ENCODE results near the gene DGKI.

Gene DGKI

DNA sequence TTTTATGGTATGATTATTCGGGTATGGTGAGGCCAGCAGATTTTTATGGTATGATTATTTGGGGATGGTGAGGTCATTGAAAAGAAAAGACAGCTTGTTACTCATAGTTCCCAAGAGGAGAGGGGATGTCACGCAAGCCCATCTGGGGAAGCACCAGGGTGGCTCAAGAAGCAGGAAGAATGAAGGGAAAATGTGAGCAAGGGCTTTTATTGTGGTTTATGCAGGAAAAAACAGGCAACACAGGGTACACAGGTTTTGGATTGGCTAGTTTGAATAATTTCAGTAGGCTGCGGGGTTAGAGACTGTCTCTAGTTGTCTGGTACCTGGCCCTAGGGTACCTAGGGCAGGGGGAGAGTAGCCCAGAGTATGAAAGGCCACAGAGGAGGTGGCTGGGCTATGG is 26.8 kb upstream of the DGKI start:
- DNase-seq (ENCODE audit: insufficient read length, low spot score) (no peak), FAIRE-seq (no peak)

- DNase-seq (ENCODE audit: insufficient read length, low spot score) = no peak
- FAIRE-seq = no peak
Measured at GRCh38 chr7:137871170-137871915, 24.6 kb upstream of the DGKI start.

- DNase-seq (ENCODE audit: insufficient read length, low spot score) = no peak
- no peak for FAIRE-seq
Measured at GRCh38 chr7:137870684-137871083, 23.9 kb upstream of the DGKI start.

DNA sequence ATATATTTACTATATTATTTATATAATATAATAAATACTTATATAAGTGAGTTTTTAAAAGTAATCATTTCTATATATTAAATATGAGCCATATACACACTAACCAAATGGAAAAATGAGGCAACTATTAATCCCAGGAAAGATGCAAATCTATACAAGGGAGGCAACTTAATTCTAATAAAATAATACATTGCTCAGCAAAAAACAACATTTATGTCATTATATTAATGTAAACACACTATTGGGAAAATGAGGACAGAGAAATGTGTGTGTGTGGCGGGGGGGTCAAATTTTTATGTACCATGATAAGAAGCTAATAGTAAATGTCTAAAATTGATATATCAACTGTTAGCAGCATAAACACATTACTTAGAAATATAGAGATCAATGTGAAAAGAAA is 23.3 kb upstream of the DGKI start:
- DNase-seq (ENCODE audit: insufficient read length, low spot score) (no peak), FAIRE-seq (no peak)

GRCh38 chr7:137869260-137869659 is 22.5 kb upstream of the DGKI start:
- FAIRE-seq (no peak), DNase-seq (ENCODE audit: insufficient read length, low spot score) (no peak)

DNA sequence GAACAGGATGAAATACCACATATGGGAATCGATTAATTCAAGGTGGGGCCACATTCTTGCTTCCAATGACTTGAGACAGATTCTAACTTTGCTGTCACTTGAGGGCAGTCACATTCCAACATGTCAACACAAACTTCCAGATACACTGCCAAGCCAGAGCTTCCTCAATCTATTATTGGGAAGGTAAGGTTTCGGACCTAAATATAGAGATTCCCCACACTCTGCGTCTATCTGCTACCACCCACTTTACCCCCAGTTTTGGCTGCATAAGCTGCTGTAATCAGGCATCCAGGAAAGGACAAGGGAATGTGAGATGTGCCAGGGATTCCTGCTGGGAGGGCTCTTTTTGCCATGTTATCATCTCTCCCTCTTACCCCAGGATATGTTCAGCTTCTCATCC is 20.5 kb upstream of the DGKI start:
- DNase-seq (ENCODE audit: insufficient read length, low spot score) (no peak), FAIRE-seq (no peak)

- FAIRE-seq = no peak
- no peak for DNase-seq (ENCODE audit: insufficient read length, low spot score)
Measured at GRCh38 chr7:137865764-137866163, 19.0 kb upstream of the DGKI start.

DNA sequence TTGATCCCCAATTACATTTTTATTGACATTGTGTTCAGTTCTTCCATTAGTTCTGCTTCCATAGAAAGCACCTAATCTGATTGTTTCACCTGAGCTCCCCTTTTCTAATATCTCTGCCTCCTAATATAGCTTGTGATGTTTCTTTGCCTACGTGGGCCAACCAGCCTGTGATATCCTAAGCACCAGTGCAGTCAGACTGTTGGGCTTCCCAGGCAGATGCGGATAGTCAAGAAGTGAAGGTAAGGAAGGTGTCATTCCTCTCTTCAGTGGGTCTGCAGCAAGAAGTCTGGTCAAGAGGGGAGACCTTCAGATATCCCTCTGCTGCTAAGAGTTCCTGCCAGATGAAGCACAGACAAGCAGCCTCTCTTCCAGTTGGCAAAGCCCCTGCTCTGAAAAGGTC is 16.2 kb upstream of the DGKI start:
- no peak for FAIRE-seq
- DNase-seq (ENCODE audit: insufficient read length, low spot score) = no peak

- FAIRE-seq (no peak), DNase-seq (ENCODE audit: insufficient read length, low spot score) (no peak)
Measured at GRCh38 chr7:137862358-137862757, 15.6 kb upstream of the DGKI start.

DNA sequence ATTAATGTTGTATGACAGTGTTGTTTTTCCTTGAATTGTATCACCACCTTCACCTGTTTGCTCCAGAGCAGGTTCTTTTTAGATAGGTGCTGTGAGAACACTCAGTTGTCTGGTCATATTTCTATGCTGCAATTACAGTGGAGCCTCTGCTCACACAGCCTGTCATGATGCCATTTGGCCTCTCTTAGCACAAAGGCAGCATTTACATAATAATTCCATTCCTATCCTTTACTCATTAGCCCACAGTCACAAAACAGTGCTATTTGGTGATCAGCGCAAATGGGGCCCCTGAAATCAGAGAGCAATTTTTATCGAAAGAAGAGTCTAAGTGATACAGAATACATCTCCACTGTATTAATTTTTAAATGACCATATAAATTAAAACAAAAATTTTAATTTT is 13.8 kb upstream of the DGKI start:
- FAIRE-seq (no peak), DNase-seq (ENCODE audit: insufficient read length, low spot score) (no peak)

GRCh38 chr7:137853053-137853452 is 6.3 kb upstream of the DGKI start:
- FAIRE-seq = no peak
- no peak for DNase-seq (ENCODE audit: insufficient read length, low spot score)

- no peak for DNase-seq (ENCODE audit: insufficient read length, low spot score)
Measured at GRCh38 chr7:137852108-137852507, 5.3 kb upstream of the DGKI start.

DNA sequence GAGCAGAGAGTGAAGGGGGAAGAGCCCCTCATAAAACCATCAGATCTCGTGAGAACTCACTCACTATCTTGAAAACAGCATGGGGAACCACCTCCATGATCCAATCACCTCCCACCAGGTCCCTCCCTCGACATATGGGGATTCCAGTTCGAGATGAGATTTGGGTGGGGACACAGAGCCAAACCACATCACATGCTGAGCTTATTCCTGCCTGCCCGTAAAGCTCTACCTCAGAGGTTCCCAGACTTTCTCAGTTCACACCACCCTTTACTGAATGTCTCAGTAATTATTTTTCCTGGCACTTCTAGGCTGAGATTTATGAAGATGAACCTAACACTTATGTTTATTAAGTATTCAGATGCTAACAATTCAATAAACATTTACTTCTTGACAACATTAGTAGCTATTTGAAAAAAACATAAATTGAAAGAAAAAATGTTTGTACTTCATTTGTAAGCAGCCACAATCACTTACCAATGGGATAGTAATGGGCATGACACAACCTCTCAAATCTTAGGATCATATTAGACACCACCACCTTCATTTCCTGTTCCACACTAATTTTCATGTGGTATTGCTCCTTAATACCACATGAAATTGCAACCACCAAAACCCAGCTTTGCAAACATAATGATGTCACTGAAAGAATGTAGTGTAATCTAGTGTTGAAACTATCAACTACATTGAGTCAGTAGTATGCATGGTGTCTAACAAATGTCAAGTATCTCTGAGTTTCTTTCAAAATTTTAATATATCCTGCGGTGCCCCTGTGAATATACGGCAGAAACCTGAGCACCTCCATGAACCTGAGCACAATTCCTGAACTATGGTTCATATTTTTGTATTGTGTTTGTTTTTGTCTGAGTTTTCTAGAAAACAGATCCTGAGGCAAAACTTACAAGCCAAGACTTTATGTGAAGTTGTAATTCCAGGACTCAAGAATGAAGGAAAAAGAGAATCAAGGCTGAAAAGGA is 4.5 kb upstream of the DGKI start:
- DNase-seq (ENCODE audit: insufficient read length, low spot score) (no peak), FAIRE-seq (no peak)

More at GRCh38 chr7:137852108-137852507, 5.3 kb upstream of the DGKI start:
- no peak for FAIRE-seq

DNA sequence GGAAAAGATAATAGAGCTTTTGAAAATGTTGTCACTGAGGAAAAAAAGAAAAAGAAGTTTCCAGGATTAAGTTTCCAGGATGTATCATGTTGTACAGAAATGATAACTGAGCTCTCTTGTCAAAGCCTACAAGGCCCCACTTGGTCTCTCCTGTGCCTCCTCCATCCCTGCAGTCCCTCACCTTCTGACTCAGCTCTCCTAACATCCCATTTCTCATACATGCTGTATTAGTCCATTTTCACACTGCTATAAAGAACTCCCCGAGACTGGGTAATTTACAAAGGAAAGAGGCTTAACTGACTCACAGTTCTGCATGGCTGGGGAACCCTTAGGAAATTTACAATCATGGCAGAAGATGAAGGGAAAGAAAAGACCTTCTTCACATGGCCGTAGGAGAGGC is 3.8 kb upstream of the DGKI start:
- DNase-seq (ENCODE audit: insufficient read length, low spot score) = no peak
- FAIRE-seq = no peak

DNA sequence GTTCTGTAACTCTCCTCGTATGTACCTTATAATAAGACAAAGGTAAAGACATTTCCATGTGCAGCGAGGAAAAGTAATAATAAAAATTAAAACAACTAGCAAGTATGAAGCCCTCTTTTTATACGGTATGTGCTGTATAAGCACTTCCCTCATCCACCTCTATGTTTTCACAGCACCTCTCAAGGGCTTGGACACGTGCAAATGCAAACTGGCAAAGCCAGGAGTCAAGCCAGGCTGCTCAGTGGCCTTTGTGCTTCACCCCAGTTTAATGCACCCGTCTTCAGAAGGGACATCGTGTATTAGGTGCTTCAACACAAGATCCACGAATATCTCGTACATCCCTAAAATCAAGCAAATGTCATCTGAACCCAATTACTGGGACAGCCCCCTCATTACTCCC is 1.3 kb upstream of the DGKI start:
- FAIRE-seq (no peak), DNase-seq (ENCODE audit: insufficient read length, low spot score) (no peak)

GRCh38 chr7:137847568-137848050 is 835 bp upstream of the DGKI start:
- DNase-seq (ENCODE audit: insufficient read length, low spot score) = no peak
- no peak for FAIRE-seq

GRCh38 chr7:137846549-137846826 is 286 bp downstream of the DGKI start:
- no peak for DNase-seq (ENCODE audit: insufficient read length, low spot score)
- no peak for FAIRE-seq

DNA sequence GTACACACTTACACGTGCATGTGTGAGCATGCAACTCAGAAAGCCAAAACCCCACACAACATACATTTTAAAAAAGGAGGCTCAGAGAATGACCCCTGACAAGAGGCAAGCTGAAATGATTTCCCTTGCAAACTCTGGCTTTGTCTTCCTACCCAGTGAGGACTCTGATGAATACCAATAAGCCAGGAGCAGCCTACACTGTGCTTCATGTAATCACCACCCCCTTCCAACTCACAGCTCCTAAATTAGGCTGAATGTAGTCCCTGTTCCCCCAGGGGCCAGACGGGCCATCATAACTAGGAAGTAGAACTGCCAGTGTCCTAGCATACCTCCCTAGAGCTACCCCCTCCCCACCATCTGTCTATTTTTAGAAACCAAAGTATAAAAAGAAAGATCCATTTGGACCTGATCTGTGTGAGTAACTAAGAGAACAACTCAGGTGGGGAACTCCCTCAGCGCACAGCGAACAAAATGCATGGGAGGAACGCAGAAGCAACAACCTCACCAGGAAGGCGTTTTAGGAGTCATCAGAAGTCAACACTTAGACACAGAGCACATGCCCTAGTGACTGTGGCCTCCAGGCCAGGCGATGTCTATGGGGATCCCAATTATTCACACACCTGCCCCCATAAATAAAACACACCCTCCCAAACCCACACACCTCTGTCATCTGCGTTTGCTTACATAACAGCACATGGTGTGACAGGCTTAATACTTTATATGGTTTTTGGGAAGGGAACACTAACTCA is 1.9 kb downstream of the DGKI start:
- no peak for FAIRE-seq
- DNase-seq (ENCODE audit: insufficient read length, low spot score) = no peak

DNA sequence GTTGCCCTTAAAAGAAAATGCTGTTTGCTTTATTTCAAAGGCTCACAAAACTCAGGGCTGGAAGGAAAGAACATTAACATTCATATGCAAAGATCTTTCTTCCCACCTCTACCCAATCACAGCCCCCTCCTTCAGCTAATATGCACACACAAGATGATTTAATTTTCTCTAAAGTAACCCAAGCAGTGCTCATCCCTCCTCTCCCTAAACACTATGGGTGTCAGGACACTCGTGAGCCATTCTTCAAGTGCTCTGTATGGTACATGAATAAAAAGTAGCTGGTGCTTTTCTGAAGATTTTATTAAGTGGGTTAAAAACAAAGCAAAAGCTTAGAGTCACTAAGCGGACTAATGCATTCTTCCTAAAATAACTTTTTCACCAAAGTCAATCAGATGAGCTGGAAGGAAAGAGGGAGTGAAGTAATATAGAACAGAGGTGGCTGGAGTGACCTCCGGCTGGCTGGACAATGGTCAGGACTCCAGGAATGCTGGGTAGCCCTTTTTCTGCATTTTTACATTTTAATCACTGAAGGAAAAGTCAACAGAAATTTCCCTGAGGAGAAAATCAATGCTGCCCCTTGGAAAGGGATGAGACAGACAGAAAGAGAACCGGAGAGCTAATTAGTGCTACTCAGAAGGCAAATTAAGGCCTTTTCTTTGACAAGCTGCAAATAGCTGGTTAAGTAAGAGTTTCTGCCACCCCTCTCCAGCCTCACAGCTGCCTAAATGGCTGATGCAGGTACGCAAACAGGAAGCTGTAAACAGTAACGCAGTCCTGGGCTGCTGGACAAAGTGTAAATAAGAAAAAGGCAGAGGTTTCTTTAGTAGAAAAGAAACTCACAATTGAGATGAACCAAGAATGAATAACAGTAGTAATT is 6.6 kb downstream of the DGKI start:
- DNase-seq (ENCODE audit: insufficient read length, low spot score) = no peak
- no peak for FAIRE-seq

GRCh38 chr7:137838706-137839315 is 8.0 kb downstream of the DGKI start:
- FAIRE-seq (no peak), DNase-seq (ENCODE audit: insufficient read length, low spot score) (no peak)
